HEK293 (cell line): ENCODE measurements around the gene SLC17A9.

Experiments used
- KLF1 ChIP-seq: fragments of 450-650 bp; formaldehyde crosslinking; IDR thresholded peaks from 2 replicates; pipeline ENCODE4 v1.5.1; 2016; ENCODE audit warnings: missing biosample characterization, missing genetic modification characterization
- PRDM1 ChIP-seq: fragments of 450-650 bp; formaldehyde crosslinking; IDR thresholded peaks from 2 replicates; pipeline ENCODE4; 2016; ENCODE audit warnings: missing biosample characterization, missing genetic modification characterization
- REST ChIP-seq: fragments of 450-650 bp; formaldehyde crosslinking; IDR thresholded peaks from 2 replicates; pipeline ENCODE4 v1.5.1; 2016; ENCODE audit warnings: missing biosample characterization, missing genetic modification characterization
- SP2 ChIP-seq: fragments of 450-650 bp; formaldehyde crosslinking; IDR thresholded peaks from 2 replicates; pipeline ENCODE4 v1.5.1; 2016; ENCODE audit warnings: missing biosample characterization, missing genetic modification characterization
- TSHZ1 ChIP-seq: fragments of 450-650 bp; formaldehyde crosslinking; IDR thresholded peaks from 2 replicates; pipeline ENCODE4 v1.5.1; 2016; ENCODE audit warnings: missing biosample characterization, missing genetic modification characterization, borderline replicate concordance
- ZNF140 ChIP-seq: fragments of 450-650 bp; formaldehyde crosslinking; IDR thresholded peaks from 2 replicates; pipeline ENCODE4 v1.5.1; 2016; ENCODE audit warnings: missing biosample characterization, missing genetic modification characterization
- ZNF488 ChIP-seq: fragments of 450-650 bp; formaldehyde crosslinking; IDR thresholded peaks from 2 replicates; pipeline ENCODE4 v1.5.1; 2016; ENCODE audit warnings: missing biosample characterization, missing genetic modification characterization
- TF ChIP-seq, protein P1 (sequence below): fragments of 450-650 bp; formaldehyde crosslinking; IDR thresholded peaks from 2 replicates; pipeline ENCODE4 v1.5.1; 2016; ENCODE audit warnings: missing biosample characterization, missing genetic modification characterization
- TF ChIP-seq, protein P2 (sequence below): fragments of 450-650 bp; formaldehyde crosslinking; optimal IDR thresholded peaks from 2 replicates; pipeline ENCODE3; 2016; ENCODE audit warnings: missing biosample characterization, mild to moderate bottlenecking, missing genetic modification characterization

DNA sequence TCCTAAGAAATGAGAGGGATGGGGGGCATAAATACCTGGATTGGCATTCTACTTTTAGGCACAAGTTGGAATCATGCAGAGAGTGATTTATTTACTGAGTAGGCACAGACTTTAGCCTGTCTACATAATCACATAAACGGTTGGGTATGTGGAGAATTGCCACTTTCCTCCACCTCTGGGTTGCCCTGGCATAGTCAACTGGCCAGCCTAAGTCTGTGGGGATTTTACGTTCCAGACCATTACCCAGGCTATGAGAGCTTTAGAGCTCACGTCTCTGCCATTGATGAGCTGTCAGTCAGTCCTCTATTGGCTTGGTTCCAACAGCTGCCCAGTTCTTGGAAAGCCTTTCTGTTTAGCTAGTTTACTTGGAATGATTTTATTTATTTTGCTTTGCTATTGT, 59.3 kb downstream of the SLC17A9 start:
- TF ChIP-seq ZNF140 (tag by site-specific recombination) = no peak
- no peak for TF ChIP-seq TSHZ1 (tag by site-specific recombination)
- no peak for TF ChIP-seq SP2
- no peak for TF ChIP-seq KLF1 (tag by site-specific recombination)
- TF ChIP-seq, protein P1, sequence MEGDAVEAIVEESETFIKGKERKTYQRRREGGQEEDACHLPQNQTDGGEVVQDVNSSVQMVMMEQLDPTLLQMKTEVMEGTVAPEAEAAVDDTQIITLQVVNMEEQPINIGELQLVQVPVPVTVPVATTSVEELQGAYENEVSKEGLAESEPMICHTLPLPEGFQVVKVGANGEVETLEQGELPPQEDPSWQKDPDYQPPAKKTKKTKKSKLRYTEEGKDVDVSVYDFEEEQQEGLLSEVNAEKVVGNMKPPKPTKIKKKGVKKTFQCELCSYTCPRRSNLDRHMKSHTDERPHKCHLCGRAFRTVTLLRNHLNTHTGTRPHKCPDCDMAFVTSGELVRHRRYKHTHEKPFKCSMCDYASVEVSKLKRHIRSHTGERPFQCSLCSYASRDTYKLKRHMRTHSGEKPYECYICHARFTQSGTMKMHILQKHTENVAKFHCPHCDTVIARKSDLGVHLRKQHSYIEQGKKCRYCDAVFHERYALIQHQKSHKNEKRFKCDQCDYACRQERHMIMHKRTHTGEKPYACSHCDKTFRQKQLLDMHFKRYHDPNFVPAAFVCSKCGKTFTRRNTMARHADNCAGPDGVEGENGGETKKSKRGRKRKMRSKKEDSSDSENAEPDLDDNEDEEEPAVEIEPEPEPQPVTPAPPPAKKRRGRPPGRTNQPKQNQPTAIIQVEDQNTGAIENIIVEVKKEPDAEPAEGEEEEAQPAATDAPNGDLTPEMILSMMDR = no peak
- TF ChIP-seq, protein P2, sequence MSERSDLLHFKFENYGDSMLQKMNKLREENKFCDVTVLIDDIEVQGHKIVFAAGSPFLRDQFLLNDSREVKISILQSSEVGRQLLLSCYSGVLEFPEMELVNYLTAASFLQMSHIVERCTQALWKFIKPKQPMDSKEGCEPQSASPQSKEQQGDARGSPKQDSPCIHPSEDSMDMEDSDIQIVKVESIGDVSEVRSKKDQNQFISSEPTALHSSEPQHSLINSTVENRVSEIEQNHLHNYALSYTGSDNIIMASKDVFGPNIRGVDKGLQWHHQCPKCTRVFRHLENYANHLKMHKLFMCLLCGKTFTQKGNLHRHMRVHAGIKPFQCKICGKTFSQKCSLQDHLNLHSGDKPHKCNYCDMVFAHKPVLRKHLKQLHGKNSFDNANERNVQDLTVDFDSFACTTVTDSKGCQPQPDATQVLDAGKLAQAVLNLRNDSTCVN (tag by site-specific recombination) = no peak
- TF ChIP-seq PRDM1 = no peak
- TF ChIP-seq REST = no peak
- TF ChIP-seq ZNF488 (tag by site-specific recombination) = no peak
